NCI-H2196 (cell line): Measurements from ENCODE around the gene SPAG8.
A peak's percentile ranks its signal among the peaks of the same experiment; 100 is the strongest.

Experiments used
- DNase-seq: peaks from one replicate; lab custom pipeline; 2025; ENCODE audit not compliant: unreplicated experiment; lab: John Stamatoyannopoulos, UW

SPAG8 gene, protein sequence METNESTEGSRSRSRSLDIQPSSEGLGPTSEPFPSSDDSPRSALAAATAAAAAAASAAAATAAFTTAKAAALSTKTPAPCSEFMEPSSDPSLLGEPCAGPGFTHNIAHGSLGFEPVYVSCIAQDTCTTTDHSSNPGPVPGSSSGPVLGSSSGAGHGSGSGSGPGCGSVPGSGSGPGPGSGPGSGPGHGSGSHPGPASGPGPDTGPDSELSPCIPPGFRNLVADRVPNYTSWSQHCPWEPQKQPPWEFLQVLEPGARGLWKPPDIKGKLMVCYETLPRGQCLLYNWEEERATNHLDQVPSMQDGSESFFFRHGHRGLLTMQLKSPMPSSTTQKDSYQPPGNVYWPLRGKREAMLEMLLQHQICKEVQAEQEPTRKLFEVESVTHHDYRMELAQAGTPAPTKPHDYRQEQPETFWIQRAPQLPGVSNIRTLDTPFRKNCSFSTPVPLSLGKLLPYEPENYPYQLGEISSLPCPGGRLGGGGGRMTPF

GRCh38 chr9:35812025-35812602 is at the start of gene SPAG8:
Gene SPAG8, minus strand, starts transcription at chr9:35812262. Its CDS starts 115 bp downstream, at chr9:35812147.
- DNase-seq, result peak; percentile 97

GRCh38 chr9:35861161-35861897 is 49.3 kb upstream of the SPAG8 start:
- DNase-seq, result no peak

- no peak for DNase-seq
These were observed 47.9 kb upstream of the SPAG8 start for GRCh38 chr9:35859990-35860339.

DNA sequence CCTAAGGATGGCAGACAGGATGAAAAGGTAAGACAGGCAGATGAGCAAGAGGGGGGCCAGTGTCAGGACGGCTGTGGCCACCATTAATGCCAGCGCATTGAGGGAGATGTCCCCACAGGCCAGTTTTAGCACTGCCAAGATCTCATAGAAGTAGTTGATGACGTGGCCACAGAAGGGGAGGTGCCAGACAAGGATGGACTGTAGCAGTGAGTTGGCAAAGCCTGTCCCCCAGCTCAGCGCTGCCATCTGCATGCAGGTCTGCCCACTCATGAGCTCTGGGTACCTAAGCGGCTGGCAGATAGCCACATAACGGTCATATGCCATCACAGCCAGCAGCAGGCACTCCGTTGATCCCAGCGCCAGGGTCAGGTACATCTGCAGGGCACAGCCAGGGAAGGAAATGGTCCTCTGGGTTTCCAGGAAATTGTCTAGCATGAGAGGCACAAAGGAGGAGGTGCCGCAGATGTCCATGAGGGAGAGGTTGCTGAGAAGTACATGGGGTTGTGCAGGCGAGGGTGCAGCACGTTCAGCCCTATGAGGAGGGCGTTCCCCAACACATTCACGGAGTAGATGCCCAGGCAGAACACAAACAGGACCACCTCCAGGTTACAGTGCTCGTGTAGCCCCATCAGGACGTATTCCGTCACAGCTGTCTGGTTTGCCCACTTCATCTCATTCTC is 47.4 kb upstream of the SPAG8 start:
- DNase-seq, result peak; percentile 13

DNA sequence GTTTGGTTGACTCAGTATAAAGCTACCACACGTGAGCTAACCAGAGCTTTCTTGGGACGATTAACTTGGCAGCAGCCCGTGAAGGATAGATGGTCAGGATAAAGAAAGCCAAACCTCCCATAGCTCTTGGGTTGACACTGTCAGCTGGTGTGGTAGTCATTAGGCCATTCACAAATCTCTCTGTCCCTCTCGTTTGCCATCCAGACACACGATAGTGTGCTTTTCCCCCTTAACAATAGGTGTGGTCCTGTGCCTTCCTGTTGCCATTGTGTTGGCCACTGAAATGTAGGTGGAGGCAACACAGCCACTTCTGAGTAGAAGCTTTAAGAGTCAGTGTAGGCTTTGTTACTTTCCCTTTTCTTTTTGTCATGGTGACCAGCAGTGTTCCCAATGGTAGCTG is 46.4 kb upstream of the SPAG8 start:
- DNase-seq, result no peak

GRCh38 chr9:35856882-35857281 is 44.8 kb upstream of the SPAG8 start:
- DNase-seq, result no peak

GRCh38 chr9:35856206-35856605 is 44.1 kb upstream of the SPAG8 start:
- DNase-seq, result no peak

DNA sequence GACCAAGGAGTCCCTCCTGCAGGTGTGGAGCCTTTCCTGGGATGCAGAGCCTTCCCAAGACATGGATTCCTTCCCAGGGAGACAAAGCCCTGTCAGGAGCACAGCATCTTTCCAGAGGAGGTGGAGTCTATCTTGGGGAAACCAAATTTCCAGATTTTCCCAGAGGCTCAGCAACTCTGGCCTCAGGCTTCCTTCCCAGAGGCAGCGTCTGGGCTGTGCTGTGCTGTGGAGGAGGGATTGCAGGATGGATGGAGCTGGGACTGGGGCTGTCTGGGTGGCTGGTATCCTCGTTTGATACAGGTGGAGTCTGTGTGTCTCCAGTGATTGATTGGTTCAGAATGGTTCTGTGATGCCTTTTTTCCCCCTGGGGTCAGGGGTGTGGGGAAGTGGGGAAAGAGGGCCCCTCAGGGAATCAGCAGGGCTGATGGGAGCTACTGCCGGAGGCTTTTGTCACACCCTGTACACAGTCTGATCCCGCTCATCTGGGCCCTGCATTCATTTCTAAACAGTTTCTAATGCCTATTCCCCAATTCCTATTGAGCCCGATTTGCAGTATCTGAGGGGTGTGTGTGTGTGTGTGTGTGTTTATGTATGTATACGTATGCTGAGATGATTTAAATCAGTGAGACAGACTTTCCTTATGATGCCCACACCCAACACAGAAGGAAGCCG is 42.2 kb upstream of the SPAG8 start:
- no peak for DNase-seq

DNA sequence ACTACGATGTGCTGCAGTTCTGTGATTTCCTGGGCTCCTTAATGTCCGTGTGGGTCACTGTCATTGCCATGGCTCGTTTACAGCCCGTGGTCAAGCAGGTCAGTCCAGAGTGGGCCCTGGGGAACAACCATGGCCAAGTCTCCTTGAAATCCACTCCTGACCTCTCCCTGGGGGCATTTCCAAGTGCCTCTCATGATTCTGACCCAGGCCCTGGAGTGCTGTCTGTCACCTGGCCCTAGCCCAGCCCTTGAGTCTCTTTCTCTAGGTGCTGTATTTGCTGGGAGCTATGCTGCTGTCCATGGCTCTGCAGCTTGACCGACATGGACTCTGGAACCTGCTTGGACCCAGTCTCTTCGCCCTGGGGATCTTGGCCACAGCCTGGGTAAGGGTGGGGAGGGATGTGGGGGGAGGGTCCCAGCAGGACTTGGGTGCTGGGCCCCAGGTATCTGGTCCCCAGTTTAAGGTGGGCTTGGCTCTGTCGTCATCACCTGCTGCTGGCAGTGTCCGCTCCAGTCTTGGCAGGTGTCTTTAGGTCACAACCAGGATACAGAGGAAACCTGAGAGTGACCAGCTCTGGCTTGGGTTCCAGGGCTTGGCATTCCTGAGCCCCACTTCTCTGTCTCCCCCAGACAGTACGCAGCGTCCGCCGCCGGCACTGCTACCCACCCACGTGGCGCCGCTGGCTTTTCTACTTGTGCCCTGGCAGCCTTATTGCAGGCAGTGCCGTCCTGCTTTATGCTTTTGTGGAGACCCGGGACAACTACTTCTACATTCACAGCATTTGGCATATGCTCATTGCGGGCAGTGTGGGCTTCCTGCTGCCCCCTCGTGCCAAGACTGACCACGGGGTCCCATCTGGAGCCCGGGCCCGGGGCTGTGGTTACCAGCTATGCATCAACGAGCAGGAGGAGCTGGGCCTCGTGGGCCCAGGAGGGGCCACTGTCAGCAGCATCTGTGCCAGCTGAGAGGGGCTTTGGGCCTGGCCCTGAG is 41.1 kb upstream of the SPAG8 start:
- no peak for DNase-seq

DNA sequence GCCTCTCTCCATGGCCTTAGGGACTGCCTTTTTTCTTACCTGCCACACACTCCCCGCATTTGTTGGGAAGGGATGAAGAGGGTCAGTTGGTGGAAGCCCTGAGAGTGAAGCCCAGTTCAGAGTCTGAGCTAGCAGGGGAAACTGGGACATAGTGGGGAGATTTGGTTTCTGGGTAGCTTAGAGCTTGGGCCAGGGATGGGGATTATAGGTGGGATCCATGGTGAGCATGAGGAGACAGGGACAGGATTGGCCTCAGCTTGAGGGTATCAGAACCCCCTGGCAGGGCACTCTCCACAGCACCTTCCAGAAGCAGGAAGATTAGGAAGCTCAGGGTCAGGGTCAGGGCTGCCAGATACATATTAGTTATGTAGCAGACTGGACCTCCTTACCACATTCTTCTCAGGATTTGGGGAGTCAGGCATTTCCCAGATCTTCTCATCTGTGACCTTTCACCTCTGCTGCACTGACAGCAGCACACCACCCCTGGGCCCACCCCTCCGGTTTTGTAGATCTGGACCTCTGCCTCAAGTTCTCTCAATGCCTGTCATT is 40.3 kb upstream of the SPAG8 start:
- DNase-seq, result no peak

DNA sequence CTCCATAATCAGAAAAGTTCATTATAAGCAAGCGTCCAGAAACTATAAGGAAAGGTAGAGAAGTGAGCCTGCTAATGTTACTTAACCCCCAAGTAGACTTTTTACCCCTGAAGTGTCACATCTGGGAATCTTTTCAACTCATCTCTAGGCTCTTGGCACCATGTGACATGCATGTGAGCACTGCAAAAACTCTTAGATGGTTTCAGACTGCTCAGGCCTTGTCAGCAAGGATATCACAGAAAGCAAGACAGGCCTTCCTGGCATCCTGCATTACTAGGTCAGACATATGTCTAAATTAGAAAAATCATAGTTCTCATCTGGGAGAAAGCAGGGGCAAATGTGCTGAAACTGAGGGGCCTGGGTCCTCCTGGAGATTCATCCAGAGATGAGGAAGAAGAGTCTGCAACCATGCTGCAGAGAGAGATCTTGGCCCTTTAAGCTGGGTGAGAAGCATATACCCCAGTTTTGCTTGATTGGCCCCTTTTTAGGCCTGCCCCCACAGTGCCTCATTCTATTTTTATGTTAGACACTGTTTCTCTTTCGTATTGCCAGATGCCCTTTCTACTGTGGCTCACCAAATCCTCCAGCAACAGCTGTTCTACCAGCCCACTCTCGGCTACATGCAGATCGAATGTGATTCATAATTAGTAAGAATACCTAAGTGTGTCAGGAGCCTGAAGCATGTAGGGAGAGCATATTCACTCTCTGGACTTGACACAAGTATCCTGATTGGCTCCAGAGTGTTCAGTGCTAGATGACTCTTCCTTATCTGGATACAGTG is 35.9 kb upstream of the SPAG8 start:
- DNase-seq, result no peak

GRCh38 chr9:35845824-35846771 is 34.0 kb upstream of the SPAG8 start:
- no peak for DNase-seq

GRCh38 chr9:35844628-35845270 is 32.7 kb upstream of the SPAG8 start:
- peak; percentile 37 for DNase-seq

GRCh38 chr9:35842795-35843194 is 30.7 kb upstream of the SPAG8 start:
- DNase-seq, result no peak

GRCh38 chr9:35842020-35842745 is 30.1 kb upstream of the SPAG8 start:
- DNase-seq, result no peak

DNA sequence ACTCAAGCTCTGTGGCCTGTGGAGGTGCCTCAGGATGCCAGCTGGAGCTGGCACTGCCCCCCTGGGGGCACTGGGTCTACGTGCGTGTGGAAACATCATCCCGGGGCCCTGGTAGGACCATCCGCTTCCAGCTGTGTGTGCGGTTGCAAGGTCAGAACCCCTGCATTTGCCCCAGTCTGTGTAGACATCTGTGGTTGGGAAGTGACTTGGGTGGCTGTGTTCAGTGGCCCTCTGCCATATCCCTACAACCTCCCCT is 29.5 kb upstream of the SPAG8 start:
- no peak for DNase-seq
